ENCODE measurements around the gene SLC22A4. TPM values are rescaled to one million over a fixed set of nuclear protein-coding genes. Genes with fewer than 3 reads are reported as not detected.

The SLC22A4 gene
- total and polyA plus RNA-seq, 2 experiments from 2014 or later, result 0.27 to 0.32 TPM

GRCh38 chr5:132303589-132303988 is 9.4 kb downstream of the SLC22A4 start:
- Histone ChIP-seq H3K9me3 (ENCODE audit: low read depth) (no peaks in the 10 kb centered on the region), H3K4me3 (no peak overlapping the region), H3K36me3 (no peaks in the 10 kb centered on the region), H3K4me1 (ENCODE audit: low read depth) (no peaks in the 10 kb centered on the region), H3K27me3 (no peaks in the 10 kb centered on the region), H3K27ac (no peak overlapping the region)
- DNase-seq (ENCODE audit: low read depth in 1 of 2, low spot score in 1 of 2), result no peak
- no peak for TF ChIP-seq CTCF (IDR thresholded peaks at IDR 0.05; ENCODE audit: low read depth, low read length)

- Histone ChIP-seq H3K27me3 (no peaks in the 10 kb centered on the region), H3K36me3 (no peaks in the 10 kb centered on the region), H3K27ac (no peak overlapping the region), H3K9me3 (ENCODE audit: low read depth) (no peaks in the 10 kb centered on the region), H3K4me3 (no peak overlapping the region), H3K4me1 (ENCODE audit: low read depth) (no peaks in the 10 kb centered on the region)
- TF ChIP-seq CTCF (IDR thresholded peaks at IDR 0.05; ENCODE audit: low read depth, low read length), result no peak
- DNase-seq (ENCODE audit: low read depth in 1 of 2, low spot score in 1 of 2), result no peak
Observed at GRCh38 chr5:132305420-132305819, 11.2 kb downstream of the SLC22A4 start.

GRCh38 chr5:132308701-132309100 is 14.5 kb downstream of the SLC22A4 start:
- H3K9me3 ChIP-seq (ENCODE audit: low read depth), result no peaks in the 10 kb centered on the region
- no peak overlapping the region for H3K27ac ChIP-seq
- H3K36me3 ChIP-seq, result no peaks in the 10 kb centered on the region
- no peaks in the 10 kb centered on the region for H3K27me3 ChIP-seq
- H3K4me3 ChIP-seq, result no peak overlapping the region
- no peaks in the 10 kb centered on the region for H3K4me1 ChIP-seq (ENCODE audit: low read depth)
- no peak for TF ChIP-seq CTCF (IDR thresholded peaks at IDR 0.05; ENCODE audit: low read depth, low read length)
- DNase-seq (ENCODE audit: low read depth in 1 of 2, low spot score in 1 of 2), result no peak

GRCh38 chr5:132309679-132310078 is 15.5 kb downstream of the SLC22A4 start:
- no peaks in the 10 kb centered on the region for H3K9me3 ChIP-seq (ENCODE audit: low read depth)
- H3K27me3 ChIP-seq, result no peaks in the 10 kb centered on the region
- TF ChIP-seq CTCF (IDR thresholded peaks at IDR 0.05; ENCODE audit: low read depth, low read length), result no peak
- no peaks in the 10 kb centered on the region for H3K4me1 ChIP-seq (ENCODE audit: low read depth)
- H3K27ac ChIP-seq, result no peak overlapping the region
- no peaks in the 10 kb centered on the region for H3K36me3 ChIP-seq
- no peak for DNase-seq (ENCODE audit: low read depth in 1 of 2, low spot score in 1 of 2)
- H3K4me3 ChIP-seq, result no peak overlapping the region

GRCh38 chr5:132310141-132310834 is 16.1 kb downstream of the SLC22A4 start:
- Histone ChIP-seq H3K36me3 (no peaks in the 10 kb centered on the region), H3K4me3 (no peak overlapping the region), H3K27ac (no peak overlapping the region), H3K27me3 (no peaks in the 10 kb centered on the region), H3K4me1 (ENCODE audit: low read depth) (no peaks in the 10 kb centered on the region), H3K9me3 (ENCODE audit: low read depth) (no peaks in the 10 kb centered on the region)
- TF ChIP-seq CTCF (IDR thresholded peaks at IDR 0.05; ENCODE audit: low read depth, low read length), result no peak
- DNase-seq (ENCODE audit: low read depth in 1 of 2, low spot score in 1 of 2), result no peak
